WTC11 (cell line): ENCODE results near the gene NWD2. TPM values are rescaled to one million over a fixed set of nuclear protein-coding genes. Genes with fewer than 3 reads are reported as not detected.

Experiments
- ATAC-seq: fragments of 200-7000 bp; cut with Tn5 transposase; 2 replicates; pipeline ENCODE4 v1.10.0; 2021; ENCODE audit warnings: mild to moderate bottlenecking, moderate library complexity
- CTCF ChIA-PET: fragments of 300-600 bp; sonication (Branson Sonifier 250); formaldehyde crosslinking; loops from one replicate; lab custom pipeline; 2021; ENCODE audit warnings: antibody characterized with exemption; lab: Charles Lee
- POLR2A ChIA-PET: fragments of 350-600 bp; sonication (Branson Sonifier 250); formaldehyde crosslinking; loops from one replicate; lab custom pipeline; 2021; ENCODE audit warnings: antibody characterized with exemption; lab: Charles Lee
- DNase-seq: peaks from one replicate; pipeline ENCODE4 v3.0.0; 2021; ENCODE audit warnings: low spot score
- H3K27ac Mint-ChIP-seq: 2 replicates; pipeline ENCODE4 v1.8.0; 2021; ENCODE audit warnings: mixed read lengths
- H3K27me3 Mint-ChIP-seq: 2 replicates; pipeline ENCODE4 v1.8.0; 2021; ENCODE audit warnings: low read depth, mild to moderate bottlenecking, moderate library complexity, mixed read lengths
- H3K36me3 Mint-ChIP-seq: 2 replicates; pipeline ENCODE4 v1.8.0; 2021; ENCODE audit warnings: mixed read lengths
- H3K4me1 Mint-ChIP-seq: 2 replicates; pipeline ENCODE4 v1.8.0; 2022; ENCODE audit warnings: mixed read lengths
- H3K4me3 Mint-ChIP-seq: 2 replicates; pipeline ENCODE4 v1.8.0; 2021; ENCODE audit warnings: mild to moderate bottlenecking, moderate library complexity, mixed read lengths
- H3K9me3 Mint-ChIP-seq: 2 replicates; pipeline ENCODE4 v1.8.0; 2021; ENCODE audit warnings: mixed read lengths
- AFF4 ChIP-seq: sonication (generic); formaldehyde crosslinking; IDR thresholded peaks from 2 replicates; pipeline ENCODE4 v1.8.1; 2023; ENCODE audit warnings: mild to moderate bottlenecking, missing genetic modification reagents, borderline replicate concordance
- ATF2 ChIP-seq: sonication (generic); formaldehyde crosslinking; IDR thresholded peaks from 2 replicates; pipeline ENCODE4 v1.8.1; 2022; ENCODE audit warnings: low read depth, missing genetic modification reagents, borderline replicate concordance
- CBFB ChIP-seq: sonication (generic); formaldehyde crosslinking; IDR thresholded peaks from 2 replicates; pipeline ENCODE4 v1.8.1; 2022; ENCODE audit warnings: mild to moderate bottlenecking, low read depth, missing genetic modification reagents
- E2F4 ChIP-seq: sonication (generic); formaldehyde crosslinking; IDR thresholded peaks from 2 replicates; pipeline ENCODE4 v1.8.1; 2022; ENCODE audit warnings: low read depth, mild to moderate bottlenecking, moderate library complexity, missing genetic modification reagents, borderline replicate concordance
- GABPB1 ChIP-seq: sonication (generic); formaldehyde crosslinking; IDR thresholded peaks from 2 replicates; pipeline ENCODE4 v1.8.1; 2023; ENCODE audit warnings: mild to moderate bottlenecking, missing genetic modification reagents
- HMGA2 ChIP-seq: fragments of 250-450 bp; sonication (Bioruptor Pico); IDR thresholded peaks from 2 replicates; pipeline ENCODE4 v1.4.0; 2021; ENCODE audit warnings: mild to moderate bottlenecking, moderate library complexity
- IRF2 ChIP-seq: sonication (generic); formaldehyde crosslinking; IDR thresholded peaks from 2 replicates; pipeline ENCODE4 v1.8.0; 2022; ENCODE audit warnings: low read depth, missing genetic modification reagents, borderline replicate concordance
- JAZF1 ChIP-seq: fragments of 250-450 bp; sonication (Bioruptor Pico); IDR thresholded peaks from 2 replicates; pipeline ENCODE4 v1.9.0; 2021; ENCODE audit warnings: moderate library complexity, mild to moderate bottlenecking, inconsistent platforms
- PRDM15 ChIP-seq: sonication (generic); formaldehyde crosslinking; IDR thresholded peaks from 2 replicates; pipeline ENCODE4 v1.8.0; 2022; ENCODE audit warnings: missing genetic modification reagents
- PRRX2 ChIP-seq: fragments of 250-450 bp; sonication (Bioruptor Pico); IDR thresholded peaks from 2 replicates; pipeline ENCODE4 v1.8.0; 2021; ENCODE audit warnings: mild to moderate bottlenecking
- SMAD3 ChIP-seq: sonication (generic); formaldehyde crosslinking; IDR thresholded peaks from 2 replicates; pipeline ENCODE4 v1.8.0; 2022; ENCODE audit warnings: missing genetic modification reagents, mild to moderate bottlenecking, borderline replicate concordance
- SMAD4 ChIP-seq: sonication (generic); formaldehyde crosslinking; IDR thresholded peaks from 2 replicates; pipeline ENCODE4 v1.8.0; 2022; ENCODE audit warnings: mild to moderate bottlenecking, missing genetic modification reagents
- SOX15 ChIP-seq: fragments of 250-450 bp; sonication (Bioruptor Pico); IDR thresholded peaks from 2 replicates; pipeline ENCODE4 v1.9.0; 2021; ENCODE audit warnings: mild to moderate bottlenecking
- SP1 ChIP-seq: sonication (generic); formaldehyde crosslinking; conservative IDR thresholded peaks from 2 replicates; pipeline ENCODE4 v1.8.1; 2022; ENCODE audit warnings: missing genetic modification reagents
- TEAD1 ChIP-seq: sonication (generic); formaldehyde crosslinking; IDR thresholded peaks from 2 replicates; pipeline ENCODE4 v1.8.0; 2022; ENCODE audit warnings: mild to moderate bottlenecking, missing genetic modification reagents
- TEAD4 ChIP-seq: sonication (generic); formaldehyde crosslinking; IDR thresholded peaks from 2 replicates; pipeline ENCODE4 v1.8.0; 2022; ENCODE audit warnings: mild to moderate bottlenecking, missing genetic modification reagents
- USF1 ChIP-seq: sonication (generic); formaldehyde crosslinking; IDR thresholded peaks from 2 replicates; pipeline ENCODE4 v1.8.0; 2022; ENCODE audit warnings: mild to moderate bottlenecking, missing genetic modification reagents
- ZBTB43 ChIP-seq: sonication (generic); formaldehyde crosslinking; IDR thresholded peaks from 2 replicates; pipeline ENCODE4 v1.8.1; 2023; ENCODE audit warnings: mild to moderate bottlenecking, missing genetic modification reagents
- ZNF121 ChIP-seq: sonication (generic); formaldehyde crosslinking; IDR thresholded peaks from 2 replicates; pipeline ENCODE4 v1.8.0; 2023; ENCODE audit warnings: missing genetic modification reagents
- ZNF219 ChIP-seq: sonication (generic); formaldehyde crosslinking; IDR thresholded peaks from 2 replicates; pipeline ENCODE4 v1.8.0; 2023; ENCODE audit warnings: missing genetic modification reagents, mild to moderate bottlenecking, borderline replicate concordance
- ZNF423 ChIP-seq: fragments of 250-450 bp; sonication (Bioruptor Pico); IDR thresholded peaks from 2 replicates; pipeline ENCODE4 v2.1.2; 2022; ENCODE audit warnings: mild to moderate bottlenecking, moderate library complexity
- ZNF425 ChIP-seq: fragments of 250-450 bp; sonication (Bioruptor Pico); conservative IDR thresholded peaks from 2 replicates; pipeline ENCODE4 v1.9.0; 2021; ENCODE audit warnings: mild to moderate bottlenecking
- ZNF671 ChIP-seq: fragments of 250-450 bp; sonication (Bioruptor Pico); IDR thresholded peaks from 2 replicates; pipeline ENCODE4 v1.8.0; 2021; ENCODE audit warnings: mild to moderate bottlenecking
- total RNA-seq: library from RNA; stranded (reverse); gene quantifications from 3 replicates; pipeline ENCODE4 v1.2.3, GENCODE V29; 2021

NWD2 gene
- total RNA-seq, 1 experiment from 2014 or later: 0.07 TPM

- DNase-seq: no peak
- H3K4me3 Mint-ChIP-seq: no peak overlapping the region
- TF ChIP-seq GABPB1 (CRISPR knock-in tag) (no peak), SMAD4 (CRISPR knock-in tag) (no peak), ZNF121 (no peak), HMGA2 (no peak), ZNF219 (CRISPR knock-in tag) (no peak), ZNF425 (CRISPR knock-in tag) (no peak), ZNF423 (CRISPR knock-in tag) (no peak), ZNF671 (CRISPR knock-in tag) (no peak), SP1 (CRISPR knock-in tag) (no peak), ATF2 (CRISPR knock-in tag) (no peak)
- TF ChIP-seq, all 79 proteins: peak for 0
- no peaks in the 10 kb centered on the region for H3K9me3 Mint-ChIP-seq
- H3K4me1 Mint-ChIP-seq: no peaks in the 10 kb centered on the region
- H3K36me3 Mint-ChIP-seq: no peaks in the 10 kb centered on the region
- POLR2A ChIA-PET: no interaction called here
- ATAC-seq: no peak
- no peak overlapping the region for H3K27ac Mint-ChIP-seq
- CTCF ChIA-PET: interaction anchor here (0.6 kb wide), 1 partner anchor 114 kb away, joined by 3 read pairs; no protein-coding TSS in a partner anchor
- no peaks in the 10 kb centered on the region for H3K27me3 Mint-ChIP-seq
Observed at GRCh38 chr4:37471093-37471492, 226.6 kb downstream of the NWD2 start.

- Mint-ChIP-seq H3K4me1 (no peaks in the 10 kb centered on the region), H3K4me3 (no peak overlapping the region), H3K9me3 (no peaks in the 10 kb centered on the region), H3K36me3 (no peaks in the 10 kb centered on the region), H3K27me3 (no peaks in the 10 kb centered on the region), H3K27ac (no peak overlapping the region)
- ATAC-seq: no peak
- ChIA-PET POLR2A (interaction anchor here (0.5 kb wide), 1 partner anchor 8 kb away, joined by 3 read pairs; no protein-coding TSS in a partner anchor), CTCF (no interaction called here)
- DNase-seq: no peak
- no peak for TF ChIP-seq CBFB
- no peak for TF ChIP-seq E2F4 (CRISPR knock-in tag)
- no peak for TF ChIP-seq PRDM15 (CRISPR knock-in tag)
- no peak for TF ChIP-seq AFF4 (CRISPR knock-in tag)
- TF ChIP-seq IRF2 (CRISPR knock-in tag): no peak
- TF ChIP-seq TEAD1 (CRISPR knock-in tag): no peak
- no peak for TF ChIP-seq ZNF121
- no peak for TF ChIP-seq JAZF1 (CRISPR knock-in tag)
- TF ChIP-seq SOX15 (CRISPR knock-in tag): no peak
- TF ChIP-seq USF1: no peak
- TF ChIP-seq SMAD3 (CRISPR knock-in tag): no peak
- TF ChIP-seq TEAD4 (CRISPR knock-in tag): no peak
- TF ChIP-seq PRRX2 (CRISPR knock-in tag): no peak
- TF ChIP-seq ZBTB43 (CRISPR knock-in tag): no peak
Observed at GRCh38 chr4:37471971-37472370, 227.4 kb downstream of the NWD2 start.
